ENCODE data around the gene SLC8A2. TPM values are rescaled to one million over a fixed set of nuclear protein-coding genes. Genes with fewer than 3 reads are reported as not detected.

Gene SLC8A2
- total and polyA plus RNA-seq, 2 donors (not counting 1 experiment from before 2014, with no cell fraction given) = 0.07 TPM; not detected in 1

GRCh38 chr19:47450478-47450877 lies 21.2 kb downstream of the SLC8A2 start:
- ChIA-PET CTCF (no interaction called here), POLR2A (no interaction called here)
- intact Hi-C loops (cut with micrococcal nuclease) = no loop called here
- Histone ChIP-seq H3K36me3 (replicated peaks in 1 of 2; ENCODE audit: control extremely low read depth in 1 of 2, control insufficient read depth in 1 of 2, extremely low read depth in 1 of 2, insufficient read depth in 2 of 2, low read length in 1 of 2) (no peaks in the 10 kb centered on the region), H3K4me3 (ENCODE audit: control extremely low read depth in 1 of 5, extremely low read depth in 1 of 5, insufficient read depth in 1 of 5, low read depth in 2 of 5, low read length in 4 of 5) (no peak overlapping the region), H3K9ac (ENCODE audit: low read length) (no peak overlapping the region), H3K4me2 (replicated peaks; ENCODE audit: low read depth, low read length, poor library complexity, severe bottlenecking) (no peak overlapping the region), H2AFZ (ENCODE audit: insufficient read depth, low read depth, low read length, poor library complexity, severe bottlenecking) (no peak overlapping the region), H3K4me1 (ENCODE audit: control insufficient read depth in 2 of 2, insufficient read depth in 2 of 2, low read length in 2 of 2) (peaks cover 22 to 24% of the 10 kb centered on the region in 2 donors), H3K27me3 (replicated peaks in 1 of 4; ENCODE audit: control extremely low read depth in 1 of 4, control insufficient read depth in 3 of 4, insufficient read depth in 4 of 4, low read length in 3 of 4) (peaks cover 0 to 56% (median 26%) of the 10 kb centered on the region in 4 experiments), H3K79me2 (ENCODE audit: control insufficient read depth, insufficient read depth, low read length) (no peaks in the 10 kb centered on the region), H4K20me1 (ENCODE audit: control insufficient read depth, insufficient read depth, low read length, poor library complexity, severe bottlenecking) (no peaks in the 10 kb centered on the region), H3K27ac (ENCODE audit: low read length in 2 of 2) (no peak overlapping the region), H3K9me3 (ENCODE audit: control extremely low read depth in 1 of 3, control insufficient read depth in 2 of 3, insufficient read depth in 1 of 3, low read length in 2 of 3) (peaks cover 0 to 32% (median 8%) of the 10 kb centered on the region in 3 donors)
- WGBS (ENCODE audit: insufficient coverage) = 77% methylated on average over 6 of the region's 7 CpGs
- Mint-ChIP-seq H3K4me3 (no peak overlapping the region), H3K27ac (no peak overlapping the region), H3K27me3 (peaks cover 61% of the 10 kb centered on the region), H3K9me3 (ENCODE audit: insufficient read depth) (no peaks in the 10 kb centered on the region), H3K4me1 (peaks cover 19% of the 10 kb centered on the region)
- no peak for TF ChIP-seq EZH2 (IDR thresholded peaks at IDR 0.05; ENCODE audit: borderline replicate concordance, insufficient read depth, low read depth, low read length, poor library complexity, severe bottlenecking)
- TF ChIP-seq, protein P1, sequence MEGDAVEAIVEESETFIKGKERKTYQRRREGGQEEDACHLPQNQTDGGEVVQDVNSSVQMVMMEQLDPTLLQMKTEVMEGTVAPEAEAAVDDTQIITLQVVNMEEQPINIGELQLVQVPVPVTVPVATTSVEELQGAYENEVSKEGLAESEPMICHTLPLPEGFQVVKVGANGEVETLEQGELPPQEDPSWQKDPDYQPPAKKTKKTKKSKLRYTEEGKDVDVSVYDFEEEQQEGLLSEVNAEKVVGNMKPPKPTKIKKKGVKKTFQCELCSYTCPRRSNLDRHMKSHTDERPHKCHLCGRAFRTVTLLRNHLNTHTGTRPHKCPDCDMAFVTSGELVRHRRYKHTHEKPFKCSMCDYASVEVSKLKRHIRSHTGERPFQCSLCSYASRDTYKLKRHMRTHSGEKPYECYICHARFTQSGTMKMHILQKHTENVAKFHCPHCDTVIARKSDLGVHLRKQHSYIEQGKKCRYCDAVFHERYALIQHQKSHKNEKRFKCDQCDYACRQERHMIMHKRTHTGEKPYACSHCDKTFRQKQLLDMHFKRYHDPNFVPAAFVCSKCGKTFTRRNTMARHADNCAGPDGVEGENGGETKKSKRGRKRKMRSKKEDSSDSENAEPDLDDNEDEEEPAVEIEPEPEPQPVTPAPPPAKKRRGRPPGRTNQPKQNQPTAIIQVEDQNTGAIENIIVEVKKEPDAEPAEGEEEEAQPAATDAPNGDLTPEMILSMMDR (IDR thresholded peaks at IDR 0.05) = no peak
- ATAC-seq (ENCODE audit: low read depth) (no peak), DNase-seq (no peak)

DNA sequence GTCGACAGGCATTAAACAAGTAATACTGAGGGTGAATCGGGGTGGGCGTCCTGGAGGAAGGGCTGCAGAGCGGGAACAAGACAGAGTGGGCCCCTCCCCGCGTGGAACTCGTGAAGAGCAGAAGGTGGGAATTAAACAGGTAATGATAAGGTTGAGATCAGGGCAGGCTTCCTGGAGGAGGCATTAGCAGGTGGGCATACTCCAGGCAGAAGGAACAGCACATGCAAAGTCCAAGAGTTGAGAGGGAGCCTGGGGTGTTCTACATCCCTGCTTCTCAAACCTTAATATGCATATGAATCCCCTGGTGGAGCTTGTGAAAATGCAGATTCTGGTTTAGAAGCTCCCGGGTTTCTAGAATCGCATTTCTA lies 23.3 kb downstream of the SLC8A2 start:
- H3K4me3 Mint-ChIP-seq = no peak overlapping the region
- WGBS (ENCODE audit: insufficient coverage) = 36% methylated on average over 7 of the region's 9 CpGs
- ChIA-PET CTCF (interaction anchor here (2.2 kb wide), 1 partner anchor 11 kb away, joined by 9 read pairs; no protein-coding TSS in a partner anchor), POLR2A (no interaction called here)
- H3K9me3 Mint-ChIP-seq (ENCODE audit: insufficient read depth) = no peaks in the 10 kb centered on the region
- Histone ChIP-seq H3K4me3 (ENCODE audit: control extremely low read depth in 1 of 5, extremely low read depth in 1 of 5, insufficient read depth in 1 of 5, low read depth in 2 of 5, low read length in 4 of 5) (no peak overlapping the region), H3K27ac (ENCODE audit: low read length in 2 of 2) (no peak overlapping the region), H3K4me2 (replicated peaks; ENCODE audit: low read depth, low read length, poor library complexity, severe bottlenecking) (no peak overlapping the region), H3K79me2 (ENCODE audit: control insufficient read depth, insufficient read depth, low read length) (no peaks in the 10 kb centered on the region), H3K9me3 (ENCODE audit: control extremely low read depth in 1 of 3, control insufficient read depth in 2 of 3, insufficient read depth in 1 of 3, low read length in 2 of 3) (peaks cover 0 to 42% (median 6%) of the 10 kb centered on the region in 3 donors), H2AFZ (ENCODE audit: insufficient read depth, low read depth, low read length, poor library complexity, severe bottlenecking) (no peak overlapping the region), H3K36me3 (replicated peaks in 1 of 2; ENCODE audit: control extremely low read depth in 1 of 2, control insufficient read depth in 1 of 2, extremely low read depth in 1 of 2, insufficient read depth in 2 of 2, low read length in 1 of 2) (no peaks in the 10 kb centered on the region), H3K9ac (ENCODE audit: low read length) (no peak overlapping the region), H3K4me1 (ENCODE audit: control insufficient read depth in 2 of 2, insufficient read depth in 2 of 2, low read length in 2 of 2) (peaks cover 32 to 40% of the 10 kb centered on the region in 2 donors), H3K27me3 (replicated peaks in 1 of 4; ENCODE audit: control extremely low read depth in 1 of 4, control insufficient read depth in 3 of 4, insufficient read depth in 4 of 4, low read length in 3 of 4) (peaks cover 0 to 67% (median 38%) of the 10 kb centered on the region in 4 experiments), H4K20me1 (ENCODE audit: control insufficient read depth, insufficient read depth, low read length, poor library complexity, severe bottlenecking) (no peaks in the 10 kb centered on the region)
- no peak for DNase-seq
- peaks cover 70% of the 10 kb centered on the region for H3K27me3 Mint-ChIP-seq
- H3K4me1 Mint-ChIP-seq = peaks cover 28% of the 10 kb centered on the region
- intact Hi-C loops (cut with micrococcal nuclease) = no loop called here
- H3K27ac Mint-ChIP-seq = peak overlapping the region; percentile 8
- ATAC-seq (ENCODE audit: low read depth) = no peak
- TF ChIP-seq, protein P1 (IDR thresholded peaks at IDR 0.05) = no peak
- no peak for TF ChIP-seq EZH2 (IDR thresholded peaks at IDR 0.05; ENCODE audit: borderline replicate concordance, insufficient read depth, low read depth, low read length, poor library complexity, severe bottlenecking)
